G401 (cell line): ENCODE measurements around the gene DDX28. TPM values are rescaled to one million over a fixed set of nuclear protein-coding genes. Genes with fewer than 3 reads are reported as not detected.
"Not testable (repeated sequence)": the region's sequence is repeated elsewhere in the genome, so short reads cannot be mapped to it uniquely, and the experiment has no call there.

Source experiments
- DNase-seq: peaks from one replicate; pipeline ENCODE4 v3.0.0-alpha.2; 2015; ENCODE audit warnings: low spot score
- in situ Hi-C: cut with HindIII; loops from 2 replicates; pipeline ENCODE4 v1.10.0; 2016; ENCODE audit warnings: low sequenced_read_pairs, mixed read lengths
- total RNA-seq: library from RNA; depleted of rRNA; stranded (reverse); fragments of >200 nt; shearing (Covaris generic); gene quantifications from 2 replicates; pipeline ENCODE4 v1.2.3, GENCODE V29; 2014; rRNA removed

Gene DDX28
- total RNA-seq, 1 experiment from 2014 or later, result 49.0 TPM

DNA sequence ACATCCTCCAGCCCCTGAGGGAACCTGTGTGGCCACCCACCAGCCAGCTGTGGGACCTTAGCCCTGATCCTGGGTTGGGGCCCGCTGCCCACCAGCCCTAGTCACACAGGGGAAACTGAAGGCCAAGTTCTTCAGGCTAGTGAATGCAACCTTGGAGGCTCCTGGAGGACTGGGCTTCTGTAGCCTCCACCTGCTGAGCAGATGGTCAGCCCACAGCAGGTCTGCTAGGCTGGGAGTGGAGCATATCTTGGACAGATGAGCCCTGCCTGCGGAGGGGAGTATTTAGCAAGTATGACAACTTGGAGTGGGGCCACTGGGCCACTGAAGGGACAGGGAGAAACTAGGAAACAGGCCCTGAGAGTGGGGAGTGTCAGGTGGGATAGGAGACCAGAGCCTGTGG is 46.8 kb downstream of the DDX28 start:
- DNase-seq, result no peak
- in situ Hi-C loops, result no loop called here

- in situ Hi-C loops, result no loop called here
- no peak for DNase-seq
Measured at GRCh38 chr16:67975321-67976105, 47.5 kb downstream of the DDX28 start.

DNA sequence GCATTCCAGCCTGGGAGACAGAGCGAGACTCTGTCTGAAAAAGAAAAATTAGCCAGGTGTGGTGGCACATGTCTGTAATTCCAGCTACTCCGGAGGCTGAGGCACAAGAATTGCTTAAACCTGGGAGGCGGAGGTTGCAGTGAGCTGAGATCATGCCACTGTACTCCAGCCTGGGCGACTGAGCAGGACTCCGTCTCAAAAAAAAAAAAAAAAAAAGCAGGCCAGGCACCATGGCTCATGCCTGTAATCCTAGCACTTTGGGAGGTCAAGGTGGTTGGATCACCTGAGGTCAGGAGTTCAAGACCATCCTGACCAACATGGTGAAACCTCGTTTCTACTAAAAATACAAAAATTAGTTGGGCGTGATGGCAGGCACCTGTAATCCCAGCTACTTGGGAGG is 50.7 kb downstream of the DDX28 start:
- DNase-seq, in situ Hi-C loops: not testable (repeated sequence)

- DNase-seq, result no peak
- in situ Hi-C loops, result no loop called here
Measured at GRCh38 chr16:67971111-67971510, 51.9 kb downstream of the DDX28 start.

Other genes starting within 250 kb of the DDX28 start
- gene RANBP10, start 216.7 kb downstream of the DDX28 start, total RNA-seq, result 3.0 and 5.9 TPM in 2 replicates
- gene TSNAXIP1, start 216.3 kb downstream of the DDX28 start, total RNA-seq, result 0.49 and 0.95 TPM in 2 replicates
- 38.6 and 50.8 TPM in 2 replicates for gene THAP11, start 180.9 kb downstream of the DDX28 start, total RNA-seq
- gene NUTF2, start 176.3 kb downstream of the DDX28 start, total RNA-seq, result 419 and 444 TPM in 2 replicates
- gene CENPT, start 175.5 kb downstream of the DDX28 start, total RNA-seq, result 27.6 and 41.8 TPM in 2 replicates
- gene EDC4, start 150.2 kb downstream of the DDX28 start, total RNA-seq, result 40.0 and 80.9 TPM in 2 replicates
- gene NRN1L, start 138.3 kb downstream of the DDX28 start, total RNA-seq, result not detected in 2 replicates
- gene PSKH1, start 130.0 kb downstream of the DDX28 start, total RNA-seq, result 34.4 and 40.8 TPM in 2 replicates
- 0.18 TPM in 1 of 2 replicates, not detected in the other for gene CTRL, start 91.4 kb downstream of the DDX28 start, total RNA-seq
- 17.1 and 26.2 TPM in 2 replicates for gene PSMB10, start 86.4 kb downstream of the DDX28 start, total RNA-seq
- 6.0 and 8.1 TPM in 2 replicates for gene LCAT, start 79.1 kb downstream of the DDX28 start, total RNA-seq
- gene SLC12A4, start 54.6 kb downstream of the DDX28 start, total RNA-seq, result 30.0 and 46.2 TPM in 2 replicates
- not detected in 2 replicates for gene DPEP3, start 42.7 kb downstream of the DDX28 start, total RNA-seq
- gene DPEP2, start 23.7 kb downstream of the DDX28 start, total RNA-seq, result 0.31 TPM in 1 of 2 replicates, not detected in the other
- not detected in 2 replicates for gene DPEP2NB, start 7.3 kb downstream of the DDX28 start, total RNA-seq
- 17.0 and 19.3 TPM in 2 replicates for gene DUS2, start 52 bp upstream of the DDX28 start, total RNA-seq
- gene NFATC3, start 62.1 kb upstream of the DDX28 start, total RNA-seq, result 16.3 and 26.9 TPM in 2 replicates
- 0.10 TPM in 1 of 2 replicates, not detected in the other for gene ESRP2, start 212.9 kb upstream of the DDX28 start, total RNA-seq
- 15.3 and 19.7 TPM in 2 replicates for gene PLA2G15, start 222.1 kb upstream of the DDX28 start, total RNA-seq
- gene SLC7A6, start 241.3 kb upstream of the DDX28 start, total RNA-seq, result 21.5 and 27.4 TPM in 2 replicates